ENCODE measurements around the gene C6orf141.

DNA sequence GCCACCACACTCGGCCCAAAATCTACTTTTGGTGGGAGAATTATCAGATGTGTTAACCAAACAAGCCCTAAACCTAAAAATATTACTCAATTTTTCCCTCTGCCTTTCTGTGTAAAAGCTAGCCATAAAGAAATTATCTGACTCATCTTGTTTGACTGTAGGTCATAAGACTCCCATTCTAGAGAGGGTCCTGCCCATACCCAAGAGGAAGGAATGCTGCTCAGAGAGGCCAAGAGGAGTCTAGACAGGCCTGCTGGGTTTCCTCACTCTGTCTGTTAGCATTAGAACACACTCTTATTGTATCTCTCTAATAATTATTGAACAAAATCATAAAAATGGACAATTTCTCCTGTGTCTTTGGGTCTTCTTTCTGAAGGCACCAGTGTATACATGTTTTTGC is 26.1 kb downstream of the C6orf141 start:
- TF ChIP-seq POLR2A (IDR thresholded peaks at IDR 0.05; ENCODE audit: low read depth, low read length) = no peak
- no peak for TF ChIP-seq SPI1 (IDR thresholded peaks at IDR 0.05; ENCODE audit: low read depth, low read length)
- TF ChIP-seq POLR2AphosphoS5 (IDR thresholded peaks at IDR 0.05; ENCODE audit: low read depth, low read length) = no peak

Data from GM12891 (cell line).